Muscle of leg (tissue), 16 donors: Measurements from ENCODE around the gene CD38. TPM values are rescaled to one million over a fixed set of nuclear protein-coding genes. Genes with fewer than 3 reads are reported as not detected.
"Not testable (repeated sequence)": the region's sequence is repeated elsewhere in the genome, so short reads cannot be mapped to it uniquely, and the experiment has no call there.

Source experiments
- DNase-seq: peaks from one replicate; pipeline ENCODE4 v3.0.0; 2013
- H3K27ac ChIP-seq: one replicate; pipeline ENCODE4 v1.5.1; 2013; ENCODE audit warnings: mild to moderate bottlenecking, low read length, control low read depth
- H3K27me3 ChIP-seq: one replicate; pipeline ENCODE4 v1.6.1; 2013; ENCODE audit warnings: low read length; ENCODE audit not compliant: control insufficient read depth, insufficient read depth
- H3K36me3 ChIP-seq: one replicate; pipeline ENCODE4 v1.6.1; 2013; ENCODE audit warnings: low read length; ENCODE audit not compliant: control insufficient read depth, insufficient read depth
- H3K4me1 ChIP-seq: one replicate; pipeline ENCODE4 v1.6.1; 2013; ENCODE audit warnings: low read length; ENCODE audit not compliant: control insufficient read depth, insufficient read depth
- H3K4me3 ChIP-seq: one replicate; pipeline ENCODE4 v1.5.1; 2013; ENCODE audit warnings: low read length, control low read depth
- H3K9me3 ChIP-seq: replicated peaks from 2 replicates; pipeline ENCODE4 v1.6.1; 2013; ENCODE audit warnings: low read depth, low read length; ENCODE audit not compliant: control insufficient read depth
- WGBS: methylation state at CpG from one replicate; pipeline ENCODE4 v1.1.5; 2013; ENCODE audit warnings: missing lambda C conversion rate; ENCODE audit not compliant: insufficient coverage; 5-methylcytosine and 5-hydroxymethylcytosine counted together
- long read RNA-seq, 11 donors: transcript quantifications; one replicate each; lab custom pipeline, GENCODE V29; 2026
- polyA plus RNA-seq, 8 donors: library from polyadenylated mRNA; unstranded; fragments of 120-200 nt; gene quantifications; one replicate each; pipeline versions ENCODE4 v1.2.1 to v1.2.3, GENCODE V29; 2013; ENCODE audit warnings: inconsistent platforms in 1 of 8, low replicate concordance in 1 of 8; ENCODE audit not compliant: insufficient read length in 8 of 8, insufficient read depth in 1 of 8
- total RNA-seq: library from RNA; stranded (reverse); fragments of 120-200 nt; gene quantifications from one replicate; pipeline ENCODE4 v1.2.4, GENCODE V29; 2013

CD38 gene
- 0.44 TPM for total RNA-seq
- 1 to 10 TPM in 6 of 8 donors, under 1 TPM in 2; 0.39 to 1.8 (median 1.2) TPM for polyA plus RNA-seq
- long read RNA-seq, donor 1, full-length matches to known transcripts, result 1 of 1 reads
- long read RNA-seq, donor 1, partial matches to known transcripts, result 0 of 1 reads
- long read RNA-seq, donor 1, other reads (novel, unspliced or antisense), result 0 of 1 reads
- long read RNA-seq, donor 2, result 0 reads
- long read RNA-seq, donor 3, result 0 reads
- long read RNA-seq, donor 4, result 0 reads
- long read RNA-seq, donor 5, result 0 reads
- long read RNA-seq, donor 6, result 0 reads
- long read RNA-seq, donor 7, full-length matches to known transcripts, result 1 of 1 reads
- long read RNA-seq, donor 7, partial matches to known transcripts, result 0 of 1 reads
- long read RNA-seq, donor 7, other reads (novel, unspliced or antisense), result 0 of 1 reads
- long read RNA-seq, donor 8, result 0 reads
- long read RNA-seq, donor 9, result 0 reads
- long read RNA-seq, donor 10, full-length matches to known transcripts, result 2 of 2 reads
- long read RNA-seq, donor 10, partial matches to known transcripts, result 0 of 2 reads
- long read RNA-seq, donor 10, other reads (novel, unspliced or antisense), result 0 of 2 reads
- long read RNA-seq, donor 11, result 0 reads

DNA sequence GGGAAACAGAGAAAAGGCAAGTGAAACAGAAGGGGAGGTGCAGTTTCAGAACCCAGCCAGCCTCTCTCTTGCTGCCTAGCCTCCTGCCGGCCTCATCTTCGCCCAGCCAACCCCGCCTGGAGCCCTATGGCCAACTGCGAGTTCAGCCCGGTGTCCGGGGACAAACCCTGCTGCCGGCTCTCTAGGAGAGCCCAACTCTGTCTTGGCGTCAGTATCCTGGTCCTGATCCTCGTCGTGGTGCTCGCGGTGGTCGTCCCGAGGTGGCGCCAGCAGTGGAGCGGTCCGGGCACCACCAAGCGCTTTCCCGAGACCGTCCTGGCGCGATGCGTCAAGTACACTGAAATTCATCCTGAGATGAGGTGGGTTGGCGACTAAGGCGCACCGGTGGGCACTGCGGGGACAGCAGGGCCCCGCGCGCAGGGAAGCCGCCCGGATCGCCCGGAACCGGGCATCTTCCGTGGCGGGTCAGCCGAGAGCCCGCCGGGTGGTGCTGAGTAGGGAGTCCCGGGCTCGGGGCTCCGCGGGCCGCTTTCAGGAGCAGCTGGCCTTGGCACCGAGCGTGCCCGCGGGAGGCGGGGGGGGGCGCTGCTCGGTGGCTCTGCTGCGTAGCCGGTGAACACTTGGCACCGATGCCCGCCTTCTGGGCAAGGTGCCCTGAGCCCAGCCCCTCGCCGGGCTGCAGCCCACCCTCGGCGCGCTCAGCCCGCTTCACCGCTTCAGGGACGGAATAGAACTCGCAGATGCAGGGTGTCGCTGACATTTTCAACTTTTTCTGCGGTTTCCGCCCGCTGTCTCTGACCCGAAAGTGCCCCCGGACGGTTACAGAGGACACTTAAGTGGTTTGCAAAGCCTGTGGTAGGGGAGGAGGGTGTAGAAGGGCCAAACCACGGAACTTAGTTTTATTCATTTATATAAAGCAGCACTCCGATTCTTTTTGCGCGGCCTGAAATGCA is at the start of gene CD38:
CD38 (plus strand) TSS at position 40 of the 953 bp plus-strand sequence; CDS start at position 127, 87 bp downstream.
- H3K27ac ChIP-seq, result peak within 1 kb of the TSS; percentile 13
- peak; percentile 39 for DNase-seq
- no peaks in the 10 kb centered on the region for H3K4me1 ChIP-seq

DNA sequence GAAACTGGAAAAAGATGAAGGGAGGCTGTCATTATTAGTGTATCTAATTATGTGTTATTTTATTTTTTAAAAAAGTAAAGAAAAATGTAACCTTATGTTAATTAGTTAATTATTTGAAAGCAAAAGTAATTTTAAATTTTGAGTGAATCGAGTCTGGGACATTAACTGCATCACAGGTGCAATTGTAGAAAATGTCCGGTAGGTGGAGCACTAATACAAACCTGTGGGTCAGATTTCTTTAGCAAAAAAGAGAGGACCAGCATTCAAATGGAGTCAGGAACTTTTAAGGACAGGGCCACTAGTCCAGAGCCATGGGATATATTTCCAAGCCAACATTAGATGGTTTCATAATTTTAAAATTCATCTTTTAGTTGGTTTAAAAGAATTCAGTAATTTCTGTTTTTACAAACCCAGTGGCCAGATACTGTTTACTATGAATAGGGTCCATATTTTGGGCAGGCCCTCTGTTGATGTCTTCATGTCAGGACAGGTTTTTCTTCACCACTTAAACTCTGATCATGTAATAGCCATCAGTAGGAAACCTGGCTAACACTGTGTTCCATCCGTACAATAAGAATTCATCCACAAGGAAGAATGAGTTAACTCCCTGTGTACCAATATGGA is 48.1 kb upstream of the CD38 start:
- Histone ChIP-seq H3K4me1 (no peaks in the 10 kb centered on the region), H3K27ac (no peak overlapping the region), H3K4me3 (no peak overlapping the region), H3K9me3 (no peaks in the 10 kb centered on the region), H3K36me3 (no peaks in the 10 kb centered on the region), H3K27me3 (no peaks in the 10 kb centered on the region)
- WGBS, result 14% methylated on average over 2 of the region's 3 CpGs
- DNase-seq, result peak; percentile 57

More for the DNA sequence above, at the start of gene CD38:
- no peaks in the 10 kb centered on the region for H3K36me3 ChIP-seq
- peak within 1 kb of the TSS; percentile 48 for H3K4me3 ChIP-seq
- WGBS, result 2% methylated on average over 62 of the region's 76 CpGs
- H3K9me3 ChIP-seq, result no peaks in the 10 kb centered on the region
- H3K27me3 ChIP-seq, result peaks cover 11% of the 10 kb centered on the region

DNA sequence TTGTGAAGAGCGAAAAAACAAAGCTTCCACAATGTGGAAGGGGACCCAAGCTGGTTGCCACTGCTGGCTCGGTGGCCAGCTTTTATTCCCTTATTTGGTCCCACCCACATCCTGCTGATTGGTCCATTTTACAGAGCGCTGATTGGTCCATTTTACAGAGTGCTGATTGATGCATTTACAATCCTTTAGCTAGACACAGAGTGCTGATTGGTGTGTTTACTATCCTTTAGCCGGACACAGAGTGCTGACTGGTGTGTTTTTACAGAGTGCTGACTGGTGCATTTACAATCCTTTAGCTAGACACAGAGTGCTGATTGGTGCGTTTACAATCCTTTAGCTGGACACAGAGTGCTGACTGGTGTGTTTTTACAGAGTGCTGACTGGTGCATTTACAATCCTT is 45.1 kb upstream of the CD38 start:
- not testable (repeated sequence) for H3K36me3 ChIP-seq, H3K27ac ChIP-seq, H3K9me3 ChIP-seq, H3K27me3 ChIP-seq, H3K4me3 ChIP-seq, H3K4me1 ChIP-seq, DNase-seq
- 50% methylated on average over 2 of the region's 5 CpGs for WGBS

DNA sequence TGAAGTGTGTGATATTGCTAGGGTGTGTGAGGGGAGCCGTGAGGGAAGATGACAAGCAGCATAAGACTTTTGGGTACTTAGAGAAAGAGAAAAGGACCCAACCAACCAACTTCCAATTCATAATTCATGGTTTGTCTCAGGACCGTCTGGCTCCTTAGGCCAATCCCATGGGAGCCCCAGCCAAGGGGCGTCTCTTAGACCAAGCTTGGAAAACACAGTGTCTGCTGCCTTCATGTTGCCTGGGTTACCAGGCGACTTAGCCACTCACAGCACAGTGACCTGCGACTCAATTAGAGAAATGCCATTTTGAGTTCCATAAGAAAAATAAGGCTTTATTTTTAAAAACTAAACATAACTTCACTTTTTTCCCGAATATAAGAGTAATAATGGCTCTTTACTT is 42.6 kb upstream of the CD38 start:
- WGBS, result 6% methylated on average over 2 of the region's 6 CpGs
- H3K9me3 ChIP-seq, result no peaks in the 10 kb centered on the region
- no peaks in the 10 kb centered on the region for H3K36me3 ChIP-seq
- no peaks in the 10 kb centered on the region for H3K4me1 ChIP-seq
- no peak overlapping the region for H3K27ac ChIP-seq
- H3K4me3 ChIP-seq, result no peak overlapping the region
- no peaks in the 10 kb centered on the region for H3K27me3 ChIP-seq
- DNase-seq, result no peak

DNA sequence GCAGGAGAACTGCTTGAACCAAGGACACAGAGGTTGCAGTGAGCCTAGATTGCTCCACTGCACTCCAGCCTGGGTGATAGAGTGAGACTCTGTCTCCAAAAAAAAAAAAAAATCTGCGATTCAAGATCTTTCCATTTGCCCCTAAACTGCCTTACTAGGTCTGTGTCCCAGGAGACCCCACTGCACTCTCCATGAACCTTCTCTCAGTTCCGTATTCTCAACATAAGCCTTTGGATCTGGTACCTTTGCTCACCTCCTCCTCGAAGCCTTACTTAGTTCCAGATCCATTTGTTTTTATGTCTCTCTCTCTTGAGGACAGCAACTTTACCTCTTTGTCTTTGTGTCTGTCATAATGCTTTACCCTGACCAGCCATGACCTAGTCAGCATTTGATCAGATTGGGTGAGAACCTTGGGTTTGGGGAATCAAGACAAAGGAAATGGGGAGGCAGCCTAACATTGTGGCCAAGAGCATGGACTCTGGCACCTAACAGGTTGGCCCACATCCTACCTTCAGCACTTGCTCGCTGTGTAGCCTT is 41.5 kb upstream of the CD38 start:
- Histone ChIP-seq H3K27me3 (no peaks in the 10 kb centered on the region), H3K36me3 (no peaks in the 10 kb centered on the region), H3K9me3 (peaks cover 2% of the 10 kb centered on the region), H3K27ac (no peak overlapping the region), H3K4me3 (no peak overlapping the region), H3K4me1 (no peaks in the 10 kb centered on the region)
- 72% methylated on average over 2 of the region's 4 CpGs for WGBS
- no peak for DNase-seq

DNA sequence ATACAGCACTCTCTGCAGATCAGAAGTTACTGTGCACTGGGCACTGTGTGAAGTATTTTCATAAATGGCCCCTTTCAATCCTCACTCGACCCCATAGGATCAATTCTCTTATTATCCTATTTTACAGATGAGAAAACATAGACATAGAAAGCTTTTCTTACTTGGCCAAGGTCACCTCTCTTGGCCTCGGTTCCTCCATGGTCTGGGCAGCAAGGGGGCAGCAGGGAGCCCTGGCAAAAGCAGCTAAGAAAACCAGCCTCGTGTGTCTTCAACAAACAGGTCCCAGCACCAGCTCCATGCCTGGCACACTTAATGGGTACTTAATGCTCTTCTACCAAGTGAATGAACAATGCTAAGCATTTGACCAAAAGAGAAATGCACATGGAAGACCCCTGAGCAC is 40.9 kb upstream of the CD38 start:
- 72% methylated on average over 2 of the region's 3 CpGs for WGBS
- Histone ChIP-seq H3K27me3 (no peaks in the 10 kb centered on the region), H3K27ac (no peak overlapping the region), H3K36me3 (no peaks in the 10 kb centered on the region), H3K4me1 (no peaks in the 10 kb centered on the region), H3K4me3 (no peak overlapping the region), H3K9me3 (peaks cover 6% of the 10 kb centered on the region)
- no peak for DNase-seq

DNA sequence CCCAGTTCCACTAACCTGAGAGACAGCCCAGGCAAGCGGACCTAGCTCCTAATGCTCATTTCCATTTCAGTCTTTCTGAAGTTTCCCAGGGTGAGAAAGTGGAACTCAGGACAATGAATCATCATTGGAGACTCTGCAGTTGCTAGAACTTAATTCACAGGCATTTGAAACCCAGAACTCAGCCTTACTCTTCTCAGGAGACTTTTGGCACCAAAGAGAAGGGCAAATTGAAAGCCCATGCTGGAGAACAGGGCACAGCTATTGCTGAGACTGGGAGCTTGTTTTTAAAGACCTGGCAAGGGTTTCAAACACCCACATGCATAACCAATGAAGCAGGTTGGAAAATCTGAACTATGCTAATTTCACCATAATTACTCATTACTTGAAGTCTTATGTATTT is 39.3 kb upstream of the CD38 start:
- Histone ChIP-seq H3K27ac (no peak overlapping the region), H3K9me3 (peaks cover 7% of the 10 kb centered on the region), H3K27me3 (no peaks in the 10 kb centered on the region), H3K4me3 (no peak overlapping the region), H3K4me1 (no peaks in the 10 kb centered on the region), H3K36me3 (no peaks in the 10 kb centered on the region)
- no CpG with 5 or more reads among the region's 1 CpG for WGBS
- no peak for DNase-seq

DNA sequence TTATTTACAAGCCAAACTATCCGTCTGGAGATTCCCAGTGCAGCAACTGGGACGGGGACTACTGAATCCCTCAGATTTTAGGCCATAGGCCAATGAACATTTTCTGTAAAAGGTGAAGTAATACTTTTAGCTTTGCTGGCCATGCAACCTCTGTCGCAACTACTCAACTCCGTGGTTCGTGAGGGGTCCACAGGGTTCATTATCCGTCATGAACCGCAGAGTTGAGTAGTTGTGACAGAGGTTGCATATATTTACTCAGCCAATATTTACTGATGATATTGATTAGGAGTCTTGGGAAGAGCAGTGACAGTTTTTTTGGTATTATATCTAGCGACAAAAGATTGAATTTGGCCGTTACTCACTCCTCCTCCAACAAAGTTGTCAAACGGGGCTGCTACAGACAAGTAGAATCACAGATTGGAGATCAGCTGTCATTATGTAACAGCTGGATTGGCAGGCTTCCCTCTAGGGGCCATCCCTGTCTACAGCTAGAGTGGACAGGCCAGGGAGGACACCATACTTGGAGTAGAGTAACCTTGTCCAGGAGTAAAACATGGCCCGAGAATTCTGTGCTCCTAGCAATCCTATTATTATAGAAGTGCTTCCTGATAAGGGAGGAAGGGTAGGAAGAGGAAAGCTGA is 37.2 kb upstream of the CD38 start:
- DNase-seq, result no peak
- 75% methylated on average over 2 of the region's 11 CpGs for WGBS

DNA sequence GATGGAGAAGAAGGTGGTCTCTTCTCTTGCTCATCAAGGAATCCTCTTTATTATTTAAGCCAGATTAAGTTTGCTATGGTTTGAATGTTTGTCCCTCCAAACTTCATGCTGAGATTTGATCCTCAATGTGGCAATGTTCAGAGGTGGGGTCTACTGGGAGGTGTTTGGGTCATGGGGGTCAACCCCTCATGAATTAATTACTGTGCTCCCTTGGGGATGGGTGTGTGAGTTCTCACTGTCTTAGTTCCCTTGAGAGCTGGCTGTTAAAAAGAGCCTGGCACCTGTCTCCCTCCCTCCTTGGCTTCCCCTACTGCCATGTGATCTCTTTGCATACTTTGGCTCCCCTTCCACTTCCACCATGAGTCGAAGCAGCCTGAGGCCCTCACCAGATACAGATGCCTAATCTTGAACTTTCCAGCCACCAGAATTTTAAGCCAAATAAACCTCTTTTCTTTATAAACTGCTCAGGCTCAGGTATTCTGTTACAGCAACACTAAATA is 36.0 kb upstream of the CD38 start:
- Histone ChIP-seq H3K4me3 (no peak overlapping the region), H3K4me1 (no peaks in the 10 kb centered on the region), H3K36me3 (no peaks in the 10 kb centered on the region), H3K27me3 (no peaks in the 10 kb centered on the region), H3K9me3 (peaks cover 7% of the 10 kb centered on the region), H3K27ac (no peak overlapping the region)
- no peak for DNase-seq
- WGBS, result 67% methylated on average over 1 of the region's 1 CpG

More for the DNA sequence above, 37.2 kb upstream of the CD38 start:
- Histone ChIP-seq H3K4me1 (no peaks in the 10 kb centered on the region), H3K27me3 (no peaks in the 10 kb centered on the region), H3K27ac (no peak overlapping the region), H3K4me3 (no peak overlapping the region), H3K36me3 (no peaks in the 10 kb centered on the region), H3K9me3 (peaks cover 7% of the 10 kb centered on the region)
